ENCODE measurements around the gene HECW1. TPM values are rescaled to one million over a fixed set of nuclear protein-coding genes. Genes with fewer than 3 reads are reported as not detected.

Gene HECW1
- total RNA-seq, 1 experiment from 2014 or later = 1.8 TPM

DNA sequence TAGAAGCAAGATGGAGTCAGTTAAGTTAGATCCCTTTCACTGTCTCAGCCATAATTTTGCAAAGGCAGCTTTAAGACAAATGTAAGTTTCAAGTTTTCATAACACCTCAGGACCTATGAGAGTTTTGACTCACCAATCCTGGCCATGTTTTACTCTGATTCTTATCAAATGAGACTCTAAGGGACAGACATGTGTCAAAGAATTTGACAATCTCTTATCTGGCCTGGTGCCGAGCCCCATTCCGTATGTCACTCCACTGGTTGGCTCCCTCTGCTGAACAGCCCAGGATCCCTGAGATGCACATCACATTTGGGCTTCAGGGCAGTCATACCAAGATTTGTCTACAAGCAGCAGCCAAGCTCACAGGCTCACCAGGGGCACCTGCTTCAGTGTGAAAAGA lies 282.9 kb downstream of the HECW1 start:
- TF ChIP-seq, protein P1, sequence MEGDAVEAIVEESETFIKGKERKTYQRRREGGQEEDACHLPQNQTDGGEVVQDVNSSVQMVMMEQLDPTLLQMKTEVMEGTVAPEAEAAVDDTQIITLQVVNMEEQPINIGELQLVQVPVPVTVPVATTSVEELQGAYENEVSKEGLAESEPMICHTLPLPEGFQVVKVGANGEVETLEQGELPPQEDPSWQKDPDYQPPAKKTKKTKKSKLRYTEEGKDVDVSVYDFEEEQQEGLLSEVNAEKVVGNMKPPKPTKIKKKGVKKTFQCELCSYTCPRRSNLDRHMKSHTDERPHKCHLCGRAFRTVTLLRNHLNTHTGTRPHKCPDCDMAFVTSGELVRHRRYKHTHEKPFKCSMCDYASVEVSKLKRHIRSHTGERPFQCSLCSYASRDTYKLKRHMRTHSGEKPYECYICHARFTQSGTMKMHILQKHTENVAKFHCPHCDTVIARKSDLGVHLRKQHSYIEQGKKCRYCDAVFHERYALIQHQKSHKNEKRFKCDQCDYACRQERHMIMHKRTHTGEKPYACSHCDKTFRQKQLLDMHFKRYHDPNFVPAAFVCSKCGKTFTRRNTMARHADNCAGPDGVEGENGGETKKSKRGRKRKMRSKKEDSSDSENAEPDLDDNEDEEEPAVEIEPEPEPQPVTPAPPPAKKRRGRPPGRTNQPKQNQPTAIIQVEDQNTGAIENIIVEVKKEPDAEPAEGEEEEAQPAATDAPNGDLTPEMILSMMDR (IDR thresholded peaks at IDR 0.05; ENCODE audit: insufficient read depth in 1 of 2, low read depth in 1 of 2, low read length in 1 of 2, severe bottlenecking in 1 of 2, unreplicated experiment in 1 of 2) = no peak
- H3K27me3 ChIP-seq (replicated peaks; ENCODE audit: control insufficient read depth, insufficient read depth, low read length) = no peaks in the 10 kb centered on the region
- no peak overlapping the region for H3K4me3 ChIP-seq (ENCODE audit: low read depth, low read length)
- H3K9me3 ChIP-seq = no peaks in the 10 kb centered on the region
- Mint-ChIP-seq H3K4me1 (ENCODE audit: low read depth, unreplicated experiment) (no peaks in the 10 kb centered on the region), H3K27me3 (ENCODE audit: insufficient read depth, unreplicated experiment) (no peaks in the 10 kb centered on the region), H3K9me3 (ENCODE audit: unreplicated experiment) (peaks cover 11% of the 10 kb centered on the region), H3K36me3 (ENCODE audit: insufficient read depth, unreplicated experiment) (no peaks in the 10 kb centered on the region), H3K4me3 (ENCODE audit: unreplicated experiment) (no peak overlapping the region), H3K27ac (ENCODE audit: unreplicated experiment) (no peak overlapping the region)
- ChIA-PET CTCF (no interaction called here), POLR2A (no interaction called here)
- DNase-seq = no peak
- peaks cover 12% of the 10 kb centered on the region for H3K4me1 ChIP-seq
- no TSS peak for BruUV-seq (replicated peaks)
- intact Hi-C loops (cut with micrococcal nuclease; ENCODE audit: unreplicated experiment) = no loop called here
- no peaks in the 10 kb centered on the region for H3K36me3 ChIP-seq (ENCODE audit: control insufficient read depth, insufficient read depth, low read length)

GRCh38 chr7:43396187-43396740 lies 283.8 kb downstream of the HECW1 start:
- no peaks in the 10 kb centered on the region for H3K9me3 ChIP-seq
- H3K36me3 ChIP-seq (ENCODE audit: control insufficient read depth, insufficient read depth, low read length) = no peaks in the 10 kb centered on the region
- no peaks in the 10 kb centered on the region for H3K27me3 ChIP-seq (replicated peaks; ENCODE audit: control insufficient read depth, insufficient read depth, low read length)
- no peak overlapping the region for H3K27ac Mint-ChIP-seq (ENCODE audit: unreplicated experiment)
- CTCF ChIA-PET = no interaction called here
- no peak overlapping the region for H3K4me3 ChIP-seq (ENCODE audit: low read depth, low read length)
- H3K27me3 Mint-ChIP-seq (ENCODE audit: insufficient read depth, unreplicated experiment) = no peaks in the 10 kb centered on the region
- H3K36me3 Mint-ChIP-seq (ENCODE audit: insufficient read depth, unreplicated experiment) = no peaks in the 10 kb centered on the region
- H3K4me1 Mint-ChIP-seq (ENCODE audit: low read depth, unreplicated experiment) = no peaks in the 10 kb centered on the region
- intact Hi-C loops (cut with micrococcal nuclease; ENCODE audit: unreplicated experiment) = no loop called here
- peaks cover 20% of the 10 kb centered on the region for H3K9me3 Mint-ChIP-seq (ENCODE audit: unreplicated experiment)
- H3K4me1 ChIP-seq = peaks cover 5% of the 10 kb centered on the region; the same call in 1 of the 2 replicates
- POLR2A ChIA-PET = no interaction called here
- no TSS peak for BruUV-seq (replicated peaks)
- no peak overlapping the region for H3K4me3 Mint-ChIP-seq (ENCODE audit: unreplicated experiment)
- TF ChIP-seq, protein P1 (IDR thresholded peaks at IDR 0.05; ENCODE audit: insufficient read depth in 1 of 2, low read depth in 1 of 2, low read length in 1 of 2, severe bottlenecking in 1 of 2, unreplicated experiment in 1 of 2) = no peak
- no peak for DNase-seq

DNA sequence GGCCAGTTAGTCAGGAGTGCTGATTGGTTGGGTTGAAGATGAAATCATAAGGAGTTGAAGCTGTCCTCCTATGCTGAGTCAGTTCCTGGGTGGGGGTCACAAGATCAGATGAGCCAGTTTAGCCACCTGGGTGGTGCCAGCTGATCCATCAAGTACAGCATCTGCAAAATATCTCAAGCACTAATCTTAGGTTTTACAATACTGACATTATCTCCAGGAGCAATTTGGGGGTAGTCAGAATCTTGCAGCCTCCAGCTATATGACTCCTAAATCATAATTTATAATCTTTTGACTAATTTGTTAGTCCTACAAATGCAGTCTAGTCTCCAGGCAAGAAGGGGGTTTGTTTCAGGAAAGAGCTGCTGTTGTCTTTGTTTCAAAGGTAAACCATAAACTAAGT lies 286.4 kb downstream of the HECW1 start:
- Histone ChIP-seq H3K27me3 (replicated peaks; ENCODE audit: control insufficient read depth, insufficient read depth, low read length) (no peaks in the 10 kb centered on the region), H3K9me3 (no peaks in the 10 kb centered on the region), H3K36me3 (ENCODE audit: control insufficient read depth, insufficient read depth, low read length) (no peaks in the 10 kb centered on the region), H3K4me3 (ENCODE audit: low read depth, low read length) (no peak overlapping the region), H3K4me1 (no peaks in the 10 kb centered on the region)
- no TSS peak for BruUV-seq (replicated peaks)
- ChIA-PET CTCF (no interaction called here), POLR2A (no interaction called here)
- Mint-ChIP-seq H3K27me3 (ENCODE audit: insufficient read depth, unreplicated experiment) (no peaks in the 10 kb centered on the region), H3K4me1 (ENCODE audit: low read depth, unreplicated experiment) (no peaks in the 10 kb centered on the region), H3K27ac (ENCODE audit: unreplicated experiment) (no peak overlapping the region), H3K4me3 (ENCODE audit: unreplicated experiment) (no peak overlapping the region), H3K9me3 (ENCODE audit: unreplicated experiment) (peaks cover 20% of the 10 kb centered on the region), H3K36me3 (ENCODE audit: insufficient read depth, unreplicated experiment) (no peaks in the 10 kb centered on the region)
- intact Hi-C loops (cut with micrococcal nuclease; ENCODE audit: unreplicated experiment) = no loop called here
- TF ChIP-seq, protein P1 (IDR thresholded peaks at IDR 0.05; ENCODE audit: insufficient read depth in 1 of 2, low read depth in 1 of 2, low read length in 1 of 2, severe bottlenecking in 1 of 2, unreplicated experiment in 1 of 2) = no peak
- DNase-seq = no peak
